Right atrium auricular region (tissue), 2 donors: ENCODE data around the gene ACSF3. TPM values are rescaled to one million over a fixed set of nuclear protein-coding genes. Genes with fewer than 3 reads are reported as not detected.

Experiments
- DNase-seq: peaks from one replicate; pipeline ENCODE4 v3.0.0-alpha.2; 2019; ENCODE audit warnings: low spot score
- H3K27ac ChIP-seq, 2 donors: fragments of 200-600 bp; sonication (generic); 1 replicate in 1 of 2; 2 replicates in 1 of 2; pipeline ENCODE4 v1.5.1; 2016 to 2019
- H3K27me3 ChIP-seq, 2 donors: fragments of 200-600 bp; sonication (generic); one replicate each; pipeline versions ENCODE4 v1.5.1 to v1.6.0; 2017 to 2019
- H3K36me3 ChIP-seq: fragments of 200-600 bp; sonication (generic); one replicate; pipeline ENCODE4 v1.5.1; 2016
- H3K4me1 ChIP-seq, 2 donors: fragments of 200-600 bp; sonication (generic); one replicate each; pipeline versions ENCODE4 v1.5.1 to v1.6.0; 2017 to 2019
- H3K4me3 ChIP-seq, 2 donors: fragments of 200-600 bp; sonication (generic); 1 replicate in 1 of 2; 2 replicates in 1 of 2; pipeline ENCODE4 v1.5.1; 2017 to 2019; ENCODE audit warnings: mild to moderate bottlenecking in 1 of 2, moderate library complexity in 1 of 2
- H3K9me3 ChIP-seq, 2 donors: fragments of 200-600 bp; sonication (generic); one replicate each; pipeline ENCODE4 v1.5.1; 2019
- CTCF ChIP-seq, 2 donors: fragments of 200-600 bp; sonication (generic); IDR thresholded peaks; one replicate each; pipeline ENCODE4 v1.5.1; 2019; ENCODE audit warnings: antibody characterized with exemption in 2 of 2
- total RNA-seq, 2 donors: library from RNA; depleted of rRNA; stranded (reverse); fragments of >200 nt; gene quantifications; one replicate each; pipeline ENCODE4 v1.1.0, GENCODE V29; 2016

The ACSF3 gene
- total RNA-seq, 2 donors from 2014 or later: 13.4 to 15.9 TPM

GRCh38 chr16:89114159-89114981 lies 20.7 kb downstream of the ACSF3 start:
- H3K4me3 ChIP-seq: no peak overlapping the region
- no peaks in the 10 kb centered on the region for H3K27me3 ChIP-seq
- no peak overlapping the region for H3K27ac ChIP-seq
- H3K36me3 ChIP-seq: peaks cover 50% of the 10 kb centered on the region
- H3K4me1 ChIP-seq: no peaks in the 10 kb centered on the region
- H3K9me3 ChIP-seq: no peaks in the 10 kb centered on the region
- DNase-seq: no peak
- TF ChIP-seq CTCF (IDR thresholded peaks at IDR 0.05): no peak

DNA sequence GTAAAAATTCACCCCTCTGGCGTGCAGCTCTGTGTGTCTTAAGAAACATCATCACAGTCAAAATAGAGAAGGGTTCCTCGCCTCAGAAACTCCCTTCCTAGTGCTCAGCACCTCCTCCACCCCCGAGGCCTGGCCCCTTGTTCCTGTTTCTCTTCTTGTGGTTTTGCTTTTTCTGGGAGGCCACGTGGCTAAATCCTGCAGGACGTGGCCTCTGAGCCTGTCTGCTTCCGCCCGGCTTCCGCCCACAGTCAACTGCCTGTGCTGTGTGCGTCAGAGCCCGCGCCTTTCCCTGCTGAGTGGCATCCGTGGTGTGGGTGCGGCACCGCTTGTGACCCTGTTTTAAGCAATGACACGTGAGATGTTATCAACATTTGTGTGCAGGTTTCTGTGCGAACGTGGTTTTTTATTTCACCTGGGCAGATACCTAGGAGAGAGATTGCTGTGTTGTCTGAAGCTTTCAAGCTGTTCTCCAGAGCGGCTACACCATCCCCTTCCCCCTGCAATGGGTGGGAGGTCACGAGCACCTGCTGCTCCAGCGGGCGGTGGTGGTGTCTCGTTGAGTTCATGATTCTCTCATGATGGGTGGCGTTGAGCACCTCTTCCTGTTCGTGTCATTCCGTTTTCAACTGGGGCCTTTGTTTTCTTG lies 21.7 kb downstream of the ACSF3 start:
- H3K27me3 ChIP-seq: no peaks in the 10 kb centered on the region
- H3K36me3 ChIP-seq: peaks cover 59% of the 10 kb centered on the region
- H3K4me3 ChIP-seq: no peak overlapping the region
- no peak overlapping the region for H3K27ac ChIP-seq
- no peaks in the 10 kb centered on the region for H3K9me3 ChIP-seq
- no peak for TF ChIP-seq CTCF (IDR thresholded peaks at IDR 0.05)
- no peaks in the 10 kb centered on the region for H3K4me1 ChIP-seq
- DNase-seq: peak; percentile 83

- Histone ChIP-seq H3K27me3 (no peaks in the 10 kb centered on the region), H3K9me3 (no peaks in the 10 kb centered on the region), H3K27ac (no peak overlapping the region), H3K4me3 (no peak overlapping the region), H3K36me3 (peaks cover 64% of the 10 kb centered on the region), H3K4me1 (no peaks in the 10 kb centered on the region)
- no peak for TF ChIP-seq CTCF (IDR thresholded peaks at IDR 0.05)
- DNase-seq: no peak
These were observed 22.9 kb downstream of the ACSF3 start for GRCh38 chr16:89116341-89117226.

- no peak for DNase-seq
These were observed 23.7 kb downstream of the ACSF3 start for GRCh38 chr16:89117227-89117974.

More at GRCh38 chr16:89117227-89117974, 23.7 kb downstream of the ACSF3 start:
- Histone ChIP-seq H3K9me3 (no peaks in the 10 kb centered on the region), H3K36me3 (peaks cover 58% of the 10 kb centered on the region), H3K27ac (no peak overlapping the region), H3K27me3 (no peaks in the 10 kb centered on the region), H3K4me3 (no peak overlapping the region), H3K4me1 (no peaks in the 10 kb centered on the region)
- TF ChIP-seq CTCF (IDR thresholded peaks at IDR 0.05): no peak
